Measurements from ENCODE around the gene DNMBP. TPM values are rescaled to one million over a fixed set of nuclear protein-coding genes. Genes with fewer than 3 reads are reported as not detected.

Gene DNMBP
- total RNA-seq, 1 donor from 2014 or later: 11.7 TPM

DNA sequence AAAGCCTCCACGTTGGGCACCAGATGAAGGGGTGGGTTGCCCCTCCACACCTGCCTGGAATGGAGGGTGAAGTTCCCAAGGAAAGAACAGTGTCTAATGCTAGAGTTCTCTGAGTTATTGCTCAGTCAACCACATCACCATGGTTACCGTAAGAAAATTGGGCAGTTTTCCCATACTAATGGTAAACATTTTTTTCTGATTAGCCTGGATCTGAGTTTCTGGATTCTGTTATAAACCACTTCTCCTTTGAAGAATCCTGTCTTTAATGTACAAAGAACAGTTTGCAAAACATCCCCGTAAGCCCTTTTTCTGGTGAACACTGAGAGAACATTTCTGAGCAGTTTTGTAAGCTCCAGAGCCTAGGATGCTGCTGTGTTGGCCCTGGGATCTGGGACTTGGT, 181.8 kb downstream of the DNMBP start:
- no peaks in the 10 kb centered on the region for H3K4me1 Mint-ChIP-seq (ENCODE audit: low read depth)
- no peak overlapping the region for H3K4me3 Mint-ChIP-seq (ENCODE audit: unreplicated experiment)
- peaks cover 9% of the 10 kb centered on the region for H3K9me3 Mint-ChIP-seq (ENCODE audit: low read depth)
- H3K27me3 Mint-ChIP-seq (ENCODE audit: low read depth): peaks cover 3% of the 10 kb centered on the region
- no peak for DNase-seq (ENCODE audit: low spot score)
- no peak overlapping the region for H3K27ac Mint-ChIP-seq (ENCODE audit: unreplicated experiment)
- peaks cover 1% of the 10 kb centered on the region for H3K36me3 Mint-ChIP-seq (ENCODE audit: low read depth)
- TF ChIP-seq, protein P1, sequence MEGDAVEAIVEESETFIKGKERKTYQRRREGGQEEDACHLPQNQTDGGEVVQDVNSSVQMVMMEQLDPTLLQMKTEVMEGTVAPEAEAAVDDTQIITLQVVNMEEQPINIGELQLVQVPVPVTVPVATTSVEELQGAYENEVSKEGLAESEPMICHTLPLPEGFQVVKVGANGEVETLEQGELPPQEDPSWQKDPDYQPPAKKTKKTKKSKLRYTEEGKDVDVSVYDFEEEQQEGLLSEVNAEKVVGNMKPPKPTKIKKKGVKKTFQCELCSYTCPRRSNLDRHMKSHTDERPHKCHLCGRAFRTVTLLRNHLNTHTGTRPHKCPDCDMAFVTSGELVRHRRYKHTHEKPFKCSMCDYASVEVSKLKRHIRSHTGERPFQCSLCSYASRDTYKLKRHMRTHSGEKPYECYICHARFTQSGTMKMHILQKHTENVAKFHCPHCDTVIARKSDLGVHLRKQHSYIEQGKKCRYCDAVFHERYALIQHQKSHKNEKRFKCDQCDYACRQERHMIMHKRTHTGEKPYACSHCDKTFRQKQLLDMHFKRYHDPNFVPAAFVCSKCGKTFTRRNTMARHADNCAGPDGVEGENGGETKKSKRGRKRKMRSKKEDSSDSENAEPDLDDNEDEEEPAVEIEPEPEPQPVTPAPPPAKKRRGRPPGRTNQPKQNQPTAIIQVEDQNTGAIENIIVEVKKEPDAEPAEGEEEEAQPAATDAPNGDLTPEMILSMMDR (IDR thresholded peaks at IDR 0.05): no peak

Other genes with a start within 250 kb of the DNMBP start
- gene ABCC2, start 227.3 kb downstream of the DNMBP start, total RNA-seq: 0.57 to 0.69 TPM (median 0.63 TPM) in 3 replicates
- not detected in 3 replicates for gene CPN1, start 71.9 kb upstream of the DNMBP start, total RNA-seq
- gene ERLIN1, start 176.1 kb upstream of the DNMBP start, total RNA-seq: 27.7 to 45.0 TPM (median 28.2 TPM) in 3 replicates
- gene CHUK, start 219.6 kb upstream of the DNMBP start, total RNA-seq: 16.3 to 18.7 TPM (median 16.3 TPM) in 3 replicates

Data from chondrocyte (in vitro differentiated cells).